DND-41 (cell line): ENCODE results near the gene CBR4.

Experiments
- CTCF ChIP-seq: IDR thresholded peaks from 2 replicates; pipeline ENCODE4 v1.5.1; 2012; ENCODE audit warnings: borderline replicate concordance, low read length, moderate library complexity, mild to moderate bottlenecking; ENCODE audit not compliant: poor library complexity, severe bottlenecking; ENCODE audit errors: extremely low read depth
- EZH2 ChIP-seq: IDR thresholded peaks from 3 replicates; pipeline ENCODE4 v1.6.1; 2012; ENCODE audit warnings: borderline replicate concordance, low read depth, mild to moderate bottlenecking, moderate library complexity, low read length, inconsistent platforms; ENCODE audit not compliant: severe bottlenecking

GRCh38 chr4:168972596-168972995 is 37.5 kb downstream of the CBR4 start:
- TF ChIP-seq CTCF (no peak), EZH2 (no peak)
